Measurements from ENCODE around the gene KRTAP4-6.
"Not testable (repeated sequence)": the region's sequence is repeated elsewhere in the genome, so short reads cannot be mapped to it uniquely, and the experiment has no call there.

Gene KRTAP4-6

GRCh38 chr17:41145261-41145660 is 4.9 kb upstream of the KRTAP4-6 start:
- H3K79me2 ChIP-seq (ENCODE audit: insufficient read depth, low read length): no peaks in the 10 kb centered on the region
- H2AFZ ChIP-seq (ENCODE audit: low read depth, low read length, severe bottlenecking): no peak overlapping the region
- H3F3A ChIP-seq (ENCODE audit: insufficient read depth): no peaks in the 10 kb centered on the region
- H3K4me2 ChIP-seq (ENCODE audit: low read depth, low read length, poor library complexity, severe bottlenecking): no peak overlapping the region
- no peaks in the 10 kb centered on the region for H4K20me1 ChIP-seq (ENCODE audit: low read depth, low read length)
- H3K9me3 ChIP-seq (ENCODE audit: insufficient read depth, low read length): peaks cover 17% of the 10 kb centered on the region
- H3K27me3 ChIP-seq (ENCODE audit: low read length): no peaks in the 10 kb centered on the region; the same call in 1 of the 2 replicates
- no peak overlapping the region for H3K4me3 ChIP-seq (ENCODE audit: insufficient read depth, low read length, poor library complexity, severe bottlenecking)
- no peak overlapping the region for H3K9ac ChIP-seq (ENCODE audit: low read length)
- TF ChIP-seq EZH2phosphoT487 (conservative IDR thresholded peaks at IDR 0.05; ENCODE audit: low read length): no peak
- TF ChIP-seq, protein P1, sequence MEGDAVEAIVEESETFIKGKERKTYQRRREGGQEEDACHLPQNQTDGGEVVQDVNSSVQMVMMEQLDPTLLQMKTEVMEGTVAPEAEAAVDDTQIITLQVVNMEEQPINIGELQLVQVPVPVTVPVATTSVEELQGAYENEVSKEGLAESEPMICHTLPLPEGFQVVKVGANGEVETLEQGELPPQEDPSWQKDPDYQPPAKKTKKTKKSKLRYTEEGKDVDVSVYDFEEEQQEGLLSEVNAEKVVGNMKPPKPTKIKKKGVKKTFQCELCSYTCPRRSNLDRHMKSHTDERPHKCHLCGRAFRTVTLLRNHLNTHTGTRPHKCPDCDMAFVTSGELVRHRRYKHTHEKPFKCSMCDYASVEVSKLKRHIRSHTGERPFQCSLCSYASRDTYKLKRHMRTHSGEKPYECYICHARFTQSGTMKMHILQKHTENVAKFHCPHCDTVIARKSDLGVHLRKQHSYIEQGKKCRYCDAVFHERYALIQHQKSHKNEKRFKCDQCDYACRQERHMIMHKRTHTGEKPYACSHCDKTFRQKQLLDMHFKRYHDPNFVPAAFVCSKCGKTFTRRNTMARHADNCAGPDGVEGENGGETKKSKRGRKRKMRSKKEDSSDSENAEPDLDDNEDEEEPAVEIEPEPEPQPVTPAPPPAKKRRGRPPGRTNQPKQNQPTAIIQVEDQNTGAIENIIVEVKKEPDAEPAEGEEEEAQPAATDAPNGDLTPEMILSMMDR (IDR thresholded peaks at IDR 0.05; ENCODE audit: insufficient read depth, low read length, poor library complexity, severe bottlenecking): no peak
- H3K9me2 ChIP-seq (replicated peaks; ENCODE audit: insufficient read depth, low read length): no peaks in the 10 kb centered on the region
- H3K36me3 ChIP-seq (ENCODE audit: low read length): no peaks in the 10 kb centered on the region
- no peak overlapping the region for H3K27ac ChIP-seq (ENCODE audit: low read depth, low read length)

DNA sequence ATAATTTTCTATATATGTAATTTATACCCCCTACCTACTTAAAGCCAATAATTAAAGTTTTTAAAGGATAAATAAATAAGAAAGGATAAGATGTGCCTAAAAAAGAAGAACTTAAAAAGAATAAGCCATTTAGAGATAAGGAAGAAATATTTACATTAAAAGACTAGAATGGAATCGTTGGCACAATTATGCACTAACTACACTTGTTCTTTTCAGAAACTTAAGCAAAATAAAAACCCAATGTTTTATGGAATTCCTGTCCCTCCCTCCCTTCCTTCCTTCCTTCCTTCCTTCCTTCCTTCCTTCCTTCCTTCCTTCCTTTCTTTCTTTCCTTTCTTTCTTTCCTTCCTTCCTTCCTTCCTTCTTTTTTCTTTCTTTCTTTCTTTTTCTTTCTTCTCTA is 4.5 kb upstream of the KRTAP4-6 start:
- H3K4me3 ChIP-seq (ENCODE audit: insufficient read depth, low read length, poor library complexity, severe bottlenecking): no peak overlapping the region
- no peaks in the 10 kb centered on the region for H3K9me2 ChIP-seq (replicated peaks; ENCODE audit: insufficient read depth, low read length)
- TF ChIP-seq EZH2phosphoT487 (conservative IDR thresholded peaks at IDR 0.05; ENCODE audit: low read length): no peak
- TF ChIP-seq, protein P1 (IDR thresholded peaks at IDR 0.05; ENCODE audit: insufficient read depth, low read length, poor library complexity, severe bottlenecking): no peak
- peaks cover 17% of the 10 kb centered on the region for H3K9me3 ChIP-seq (ENCODE audit: insufficient read depth, low read length)
- no peak overlapping the region for H3K9ac ChIP-seq (ENCODE audit: low read length)
- no peaks in the 10 kb centered on the region; the same call in 1 of the 2 replicates for H3K27me3 ChIP-seq (ENCODE audit: low read length)
- H3K36me3 ChIP-seq (ENCODE audit: low read length): no peaks in the 10 kb centered on the region
- no peaks in the 10 kb centered on the region for H3K79me2 ChIP-seq (ENCODE audit: insufficient read depth, low read length)
- H3K27ac ChIP-seq (ENCODE audit: low read depth, low read length): no peak overlapping the region
- no peak overlapping the region for H2AFZ ChIP-seq (ENCODE audit: low read depth, low read length, severe bottlenecking)
- H4K20me1 ChIP-seq (ENCODE audit: low read depth, low read length): no peaks in the 10 kb centered on the region
- H3K4me2 ChIP-seq (ENCODE audit: low read depth, low read length, poor library complexity, severe bottlenecking): no peak overlapping the region
- no peaks in the 10 kb centered on the region for H3F3A ChIP-seq (ENCODE audit: insufficient read depth)

GRCh38 chr17:41141361-41141760 is 1.0 kb upstream of the KRTAP4-6 start:
- peaks cover 17% of the 10 kb centered on the region for H3K9me3 ChIP-seq (ENCODE audit: insufficient read depth, low read length)
- no peak for TF ChIP-seq EZH2phosphoT487 (conservative IDR thresholded peaks at IDR 0.05; ENCODE audit: low read length)
- TF ChIP-seq, protein P1 (IDR thresholded peaks at IDR 0.05; ENCODE audit: insufficient read depth, low read length, poor library complexity, severe bottlenecking): no peak
- no peaks in the 10 kb centered on the region for H3K36me3 ChIP-seq (ENCODE audit: low read length)
- H3K27ac ChIP-seq (ENCODE audit: low read depth, low read length): no peak overlapping the region
- H3K79me2 ChIP-seq (ENCODE audit: insufficient read depth, low read length): no peaks in the 10 kb centered on the region
- no peaks in the 10 kb centered on the region for H4K20me1 ChIP-seq (ENCODE audit: low read depth, low read length)
- H3K9ac ChIP-seq (ENCODE audit: low read length): no peak overlapping the region
- H3K4me2 ChIP-seq (ENCODE audit: low read depth, low read length, poor library complexity, severe bottlenecking): no peak overlapping the region
- no peaks in the 10 kb centered on the region for H3K9me2 ChIP-seq (replicated peaks; ENCODE audit: insufficient read depth, low read length)
- no peaks in the 10 kb centered on the region for H3K27me3 ChIP-seq (ENCODE audit: low read length)
- H3K4me3 ChIP-seq (ENCODE audit: insufficient read depth, low read length, poor library complexity, severe bottlenecking): no peak overlapping the region
- no peak overlapping the region for H2AFZ ChIP-seq (ENCODE audit: low read depth, low read length, severe bottlenecking)
- H3F3A ChIP-seq (ENCODE audit: insufficient read depth): no peaks in the 10 kb centered on the region

DNA sequence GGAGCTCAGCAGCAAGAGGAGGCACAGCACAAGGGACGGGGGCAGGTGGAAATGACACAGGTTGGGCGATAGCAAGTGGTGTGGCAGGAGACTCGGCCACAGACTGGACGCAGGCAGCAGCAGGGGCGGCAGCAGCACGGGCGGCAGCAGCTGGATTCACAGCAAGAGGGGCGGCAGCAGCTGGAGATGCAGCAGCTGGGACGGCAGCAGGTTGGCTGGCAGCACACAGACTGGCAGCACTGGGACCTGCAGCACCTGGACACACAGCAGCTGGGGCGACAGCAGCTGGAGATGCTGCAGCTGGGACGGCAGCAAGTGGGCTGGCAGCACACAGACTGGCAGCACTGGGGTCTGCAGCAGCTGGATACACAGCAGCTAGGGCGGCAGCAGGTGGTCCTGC is 479 bp downstream of the KRTAP4-6 start:
- not testable (repeated sequence) for H3K79me2 ChIP-seq (ENCODE audit: insufficient read depth, low read length); H3K9me2 ChIP-seq (replicated peaks; ENCODE audit: insufficient read depth, low read length); H3F3A ChIP-seq (ENCODE audit: insufficient read depth); H3K27me3 ChIP-seq (ENCODE audit: low read length); H3K9ac ChIP-seq (ENCODE audit: low read length); H2AFZ ChIP-seq (ENCODE audit: low read depth, low read length, severe bottlenecking); H3K36me3 ChIP-seq (ENCODE audit: low read length); H3K4me3 ChIP-seq (ENCODE audit: insufficient read depth, low read length, poor library complexity, severe bottlenecking); H4K20me1 ChIP-seq (ENCODE audit: low read depth, low read length); H3K27ac ChIP-seq (ENCODE audit: low read depth, low read length); H3K4me2 ChIP-seq (ENCODE audit: low read depth, low read length, poor library complexity, severe bottlenecking)
- peaks cover 17% of the 10 kb centered on the region for H3K9me3 ChIP-seq (ENCODE audit: insufficient read depth, low read length)
